OCI-LY3 (cell line): ENCODE measurements around the gene REL.
"Not testable (repeated sequence)": the region's sequence is repeated elsewhere in the genome, so short reads cannot be mapped to it uniquely, and the experiment has no call there.

ENCODE experiments used
- H2AFZ ChIP-seq: fragments of 200-600, 300-600 bp; shearing (Covaris generic); 2 replicates; pipeline ENCODE4 v1.6.0; 2014; ENCODE audit warnings: antibody characterized with exemption, low read depth, low read length
- H3K27ac ChIP-seq: fragments of 200-600, 300-600 bp; sonication (generic); 2 replicates; pipeline ENCODE4 v1.5.1; 2014; ENCODE audit warnings: mild to moderate bottlenecking, low read length, moderate library complexity, mixed read lengths
- H3K27me3 ChIP-seq: fragments of 200-600, 300-600 bp; sonication (generic); 2 replicates; pipeline ENCODE4 v1.6.1; 2014; ENCODE audit warnings: low read depth, low read length, mixed read lengths
- H3K36me3 ChIP-seq: fragments of 200-600, 300-600 bp; sonication (generic); replicated peaks from 2 replicates; pipeline ENCODE3; 2014; ENCODE audit warnings: low read depth, low read length, mixed read lengths
- H3K4me1 ChIP-seq: fragments of 300-600, 200-600 bp; sonication (generic); 2 replicates; pipeline ENCODE4 v1.6.1; 2014; ENCODE audit warnings: low read length, mixed read lengths
- H3K4me2 ChIP-seq: fragments of 200-600, 300-600 bp; sonication (generic); 2 replicates; pipeline ENCODE4 v1.6.1; 2014; ENCODE audit warnings: low read length, mixed read lengths
- H3K4me3 ChIP-seq: fragments of 300-600, 200-600 bp; sonication (generic); 2 replicates; pipeline ENCODE4 v1.5.1; 2014; ENCODE audit warnings: antibody characterized with exemption, mild to moderate bottlenecking, low read length, moderate library complexity
- H3K79me2 ChIP-seq: fragments of 300-600, 200-600 bp; shearing (Covaris generic); 2 replicates; pipeline ENCODE4 v1.6.1; 2014; ENCODE audit warnings: mild to moderate bottlenecking, low read length, mixed read lengths
- H3K9ac ChIP-seq: fragments of 300-600, 200-600 bp; shearing (Covaris generic); 2 replicates; pipeline ENCODE4 v1.6.0; 2014; ENCODE audit warnings: mild to moderate bottlenecking, low read length, moderate library complexity
- H3K9me3 ChIP-seq: fragments of 200-600, 300-600 bp; shearing (Covaris generic); 2 replicates; pipeline ENCODE4 v1.6.1; 2014; ENCODE audit warnings: low read length, mixed read lengths; ENCODE audit not compliant: insufficient read depth
- H4K20me1 ChIP-seq: fragments of 200-600, 300-600 bp; sonication (generic); 2 replicates; pipeline ENCODE4 v1.6.1; 2016; ENCODE audit warnings: low read length, mixed read lengths; ENCODE audit not compliant: insufficient read depth
- CTCF ChIP-seq: fragments of 200-600, 300-600 bp; sonication (generic); IDR thresholded peaks from 2 replicates; pipeline ENCODE4 v1.5.1; 2014; ENCODE audit warnings: antibody characterized with exemption, low read length, low read depth
- EZH2phosphoT487 ChIP-seq: fragments of 200-600 bp; shearing (Covaris generic); IDR thresholded peaks from 2 replicates; pipeline ENCODE4 v1.6.1; 2018; ENCODE audit warnings: antibody characterized with exemption, mixed run types, low read depth

Gene REL

GRCh38 chr2:60906395-60906794 is 25.0 kb downstream of the REL start:
- Histone ChIP-seq H4K20me1 (peaks cover 29% of the 10 kb centered on the region), H3K4me1 (no peaks in the 10 kb centered on the region; the same call in 1 of the 2 replicates), H3K4me3 (no peak overlapping the region), H3K36me3 (peaks cover 43% of the 10 kb centered on the region), H3K27me3 (no peaks in the 10 kb centered on the region), H2AFZ (no peak overlapping the region), H3K4me2 (no peak overlapping the region), H3K9ac (no peak overlapping the region), H3K9me3 (no peaks in the 10 kb centered on the region), H3K79me2 (peaks cover 35% of the 10 kb centered on the region), H3K27ac (no peak overlapping the region)
- TF ChIP-seq EZH2phosphoT487 (no peak), CTCF (no peak)

GRCh38 chr2:60907329-60907728 is 26.0 kb downstream of the REL start:
- Histone ChIP-seq H3K27me3 (no peaks in the 10 kb centered on the region), H3K4me3 (no peak overlapping the region), H4K20me1 (peaks cover 24% of the 10 kb centered on the region), H3K27ac (no peak overlapping the region), H2AFZ (no peak overlapping the region), H3K36me3 (peaks cover 36% of the 10 kb centered on the region), H3K9me3 (no peaks in the 10 kb centered on the region), H3K79me2 (peaks cover 30% of the 10 kb centered on the region), H3K9ac (no peak overlapping the region), H3K4me2 (no peak overlapping the region), H3K4me1 (no peaks in the 10 kb centered on the region; the same call in 1 of the 2 replicates)
- TF ChIP-seq CTCF (no peak), EZH2phosphoT487 (no peak)

GRCh38 chr2:60925994-60926740 is 44.8 kb downstream of the REL start:
- peaks cover 61% of the 10 kb centered on the region for H3K36me3 ChIP-seq
- H3K4me2 ChIP-seq, result no peak overlapping the region
- no peak overlapping the region for H3K27ac ChIP-seq
- H4K20me1 ChIP-seq, result peaks cover 24% of the 10 kb centered on the region
- no peaks in the 10 kb centered on the region for H3K27me3 ChIP-seq
- no peak overlapping the region for H3K4me3 ChIP-seq
- peaks cover 14% of the 10 kb centered on the region for H3K79me2 ChIP-seq
- H3K9ac ChIP-seq, result no peak overlapping the region
- H3K9me3 ChIP-seq, result no peaks in the 10 kb centered on the region
- no peaks in the 10 kb centered on the region for H3K4me1 ChIP-seq
- TF ChIP-seq CTCF (no peak), EZH2phosphoT487 (no peak)
- H2AFZ ChIP-seq, result no peak overlapping the region

GRCh38 chr2:60926741-60927552 is 45.6 kb downstream of the REL start:
- H3K27me3 ChIP-seq, result no peaks in the 10 kb centered on the region
- H3K79me2 ChIP-seq, result peaks cover 14% of the 10 kb centered on the region
- no peak overlapping the region for H3K4me3 ChIP-seq
- H3K4me2 ChIP-seq, result no peak overlapping the region
- H3K4me1 ChIP-seq, result no peaks in the 10 kb centered on the region
- no peak overlapping the region for H2AFZ ChIP-seq
- peaks cover 20% of the 10 kb centered on the region for H4K20me1 ChIP-seq
- TF ChIP-seq EZH2phosphoT487 (no peak), CTCF (no peak)
- peaks cover 57% of the 10 kb centered on the region for H3K36me3 ChIP-seq
- no peak overlapping the region for H3K27ac ChIP-seq
- no peaks in the 10 kb centered on the region for H3K9me3 ChIP-seq
- H3K9ac ChIP-seq, result no peak overlapping the region

- not testable (repeated sequence) for H3K4me3 ChIP-seq, H3K9me3 ChIP-seq, H3K27ac ChIP-seq, H2AFZ ChIP-seq, H3K9ac ChIP-seq, H3K27me3 ChIP-seq, H3K79me2 ChIP-seq, H3K4me1 ChIP-seq, H3K4me2 ChIP-seq
- Histone ChIP-seq H4K20me1 (peaks cover 22% of the 10 kb centered on the region), H3K36me3 (peaks cover 34% of the 10 kb centered on the region)
Observed at GRCh38 chr2:60932061-60932460, 50.7 kb downstream of the REL start.
